Stimulated activated CD4-positive, alpha-beta T cell treated with anti-CD3 and anti-CD28 coated beads, Interleukin-4, amount 100 ng/mL, for 1 hour (primary cell): Measurements from ENCODE around the gene P4HA3.
A peak's percentile ranks its signal among the peaks of the same experiment; 100 is the strongest.
"Not testable (repeated sequence)": the region's sequence is repeated elsewhere in the genome, so short reads cannot be mapped to it uniquely, and the experiment has no call there.

ENCODE experiments used
- DNase-seq: peaks from one replicate; pipeline ENCODE4 v3.0.0-alpha.2; 2020

Gene P4HA3

DNA sequence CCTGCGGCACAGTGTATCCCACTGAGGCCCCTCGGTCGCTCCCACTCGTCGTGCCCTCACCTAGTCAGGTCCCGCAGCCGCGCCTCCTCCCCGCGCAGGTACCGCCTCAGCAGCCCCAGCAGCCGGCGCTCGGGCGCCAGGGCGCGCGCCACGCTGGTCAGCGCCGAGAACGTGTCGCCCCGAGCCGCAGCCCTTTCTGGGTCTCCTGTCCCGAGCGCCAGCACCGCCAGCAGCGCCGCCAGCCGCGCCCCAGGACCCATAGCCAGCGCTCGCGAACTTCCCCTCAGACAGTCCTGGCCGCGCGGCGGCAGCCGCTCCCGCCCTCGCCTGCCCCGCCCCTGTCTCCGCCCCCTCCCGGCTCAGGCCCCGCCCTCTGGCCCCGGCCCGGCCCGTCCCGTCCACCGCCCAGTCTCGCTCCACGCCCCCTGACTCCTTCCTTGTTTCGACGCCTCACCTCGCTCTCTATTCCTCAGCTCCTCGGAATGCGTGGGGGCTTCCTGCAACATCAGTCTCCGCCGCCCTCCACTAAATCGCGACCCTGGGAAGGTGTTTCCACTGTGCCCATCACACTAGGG lies at the start of gene P4HA3:
P4HA3 (minus strand) TSS at position 289 of the 575 bp plus-strand sequence; CDS start at position 260, 29 bp downstream.
- DNase-seq = peak; percentile 57

DNA sequence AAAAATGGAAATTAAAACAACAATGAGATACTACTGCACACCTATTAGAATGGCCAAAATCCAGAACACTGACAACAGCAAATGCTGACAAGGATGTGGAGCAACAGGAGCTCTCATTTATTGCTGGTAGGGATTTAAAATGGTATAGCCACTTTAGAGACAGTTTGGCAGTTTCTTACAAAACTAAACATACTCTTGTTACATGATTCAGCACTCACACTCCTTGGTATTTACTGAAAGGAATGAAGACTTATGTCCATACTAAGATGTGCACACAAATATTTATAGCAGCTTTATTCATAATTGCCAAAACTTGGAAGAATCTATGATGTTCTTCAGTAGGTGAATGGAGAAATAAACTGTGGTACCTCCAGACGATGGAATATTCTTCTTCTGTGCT lies 46.0 kb upstream of the P4HA3 start:
- no peak for DNase-seq

DNA sequence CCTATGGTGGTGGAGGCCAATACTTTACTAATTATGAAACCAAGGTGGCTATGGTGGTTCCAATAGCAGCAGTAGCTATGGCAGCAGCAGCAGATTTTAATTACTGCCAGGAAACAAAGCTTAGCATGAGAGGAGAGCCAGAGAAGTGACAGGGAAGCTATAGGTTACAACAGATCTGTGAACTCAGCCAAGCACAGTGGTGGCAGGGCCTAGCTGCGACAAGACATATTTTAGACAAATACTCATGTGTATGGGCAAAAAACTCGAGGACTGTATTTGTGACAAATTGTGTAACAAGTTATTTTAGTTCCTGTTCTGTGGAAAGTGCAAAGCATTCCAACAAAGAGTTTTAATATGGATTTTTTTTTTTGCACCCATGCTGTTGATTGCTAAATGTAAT lies 44.2 kb upstream of the P4HA3 start:
- DNase-seq = no peak

DNA sequence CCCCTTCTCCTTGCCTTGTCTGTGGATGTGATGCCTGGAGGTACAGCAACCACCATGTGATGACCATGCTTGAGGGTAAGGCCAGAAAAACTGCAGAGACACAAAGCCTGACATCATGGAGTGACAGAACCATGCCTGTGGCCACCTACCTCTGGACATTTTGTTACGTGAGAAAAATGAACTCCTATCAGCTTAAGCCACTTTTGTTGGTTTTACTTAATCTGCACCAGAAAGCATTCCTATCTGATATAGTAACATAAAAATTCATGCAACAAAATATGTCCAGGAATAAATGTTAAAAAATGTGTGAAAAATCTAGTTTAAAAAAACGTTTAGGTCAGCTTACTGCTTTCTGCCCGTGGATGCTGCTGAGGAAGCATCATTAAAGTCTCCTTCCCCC lies 42.6 kb upstream of the P4HA3 start:
- no peak for DNase-seq

DNA sequence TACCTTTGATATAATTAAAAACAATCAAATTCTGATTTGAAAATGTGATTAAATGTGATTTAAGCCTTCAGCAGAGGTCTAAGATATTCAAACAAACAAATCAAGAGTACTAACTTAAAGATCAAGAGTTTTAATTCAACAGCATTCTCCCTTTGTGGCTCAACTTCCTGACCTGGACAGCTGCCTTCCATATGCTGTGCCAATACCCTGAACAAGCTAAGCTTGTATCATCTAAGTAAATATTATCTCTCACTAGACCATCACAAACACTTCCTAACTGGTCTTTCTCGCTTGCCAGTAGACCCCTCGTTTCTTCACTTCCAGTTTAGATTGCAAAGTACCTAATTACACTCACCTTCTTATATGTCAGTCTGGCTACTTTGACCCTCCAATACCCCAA lies 35.9 kb upstream of the P4HA3 start:
- no peak for DNase-seq

DNA sequence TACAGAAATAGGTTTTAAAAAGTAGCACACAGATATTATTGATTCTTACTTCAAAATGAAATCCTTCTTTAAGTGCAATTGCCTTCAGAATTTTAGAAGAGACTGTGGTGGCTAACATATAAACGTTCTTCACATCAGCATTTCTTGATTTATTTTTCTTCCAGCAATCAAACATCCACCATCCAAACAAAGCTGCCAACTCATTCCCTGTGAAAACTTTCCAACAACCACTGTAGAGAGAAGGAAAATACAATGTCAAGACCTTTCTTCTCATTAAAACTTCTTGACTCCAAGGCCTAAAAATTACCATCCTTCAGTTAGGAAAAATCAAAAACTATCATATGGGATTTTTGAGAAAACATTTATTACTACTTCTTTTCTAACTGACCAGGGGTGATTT lies 34.0 kb upstream of the P4HA3 start:
- no peak for DNase-seq

DNA sequence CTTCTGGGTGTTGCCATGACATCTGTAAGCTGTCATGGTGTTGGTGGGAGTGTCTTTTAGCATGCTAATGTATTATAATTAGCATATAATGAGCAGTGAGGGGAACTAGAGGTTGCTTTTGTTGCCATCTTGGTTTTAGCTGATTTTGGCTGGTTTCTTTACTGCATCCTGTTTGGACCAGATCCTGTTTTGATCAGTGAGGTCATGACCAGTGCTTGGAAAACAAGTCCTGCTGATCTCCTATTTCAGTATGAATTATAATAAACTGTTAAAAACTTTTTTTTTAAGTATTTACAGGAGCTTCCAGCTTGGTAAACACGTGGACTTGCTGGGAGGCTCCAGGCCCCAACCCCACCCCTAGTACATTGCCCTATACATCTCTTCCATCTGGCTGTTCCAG lies 30.5 kb upstream of the P4HA3 start:
- no peak for DNase-seq

DNA sequence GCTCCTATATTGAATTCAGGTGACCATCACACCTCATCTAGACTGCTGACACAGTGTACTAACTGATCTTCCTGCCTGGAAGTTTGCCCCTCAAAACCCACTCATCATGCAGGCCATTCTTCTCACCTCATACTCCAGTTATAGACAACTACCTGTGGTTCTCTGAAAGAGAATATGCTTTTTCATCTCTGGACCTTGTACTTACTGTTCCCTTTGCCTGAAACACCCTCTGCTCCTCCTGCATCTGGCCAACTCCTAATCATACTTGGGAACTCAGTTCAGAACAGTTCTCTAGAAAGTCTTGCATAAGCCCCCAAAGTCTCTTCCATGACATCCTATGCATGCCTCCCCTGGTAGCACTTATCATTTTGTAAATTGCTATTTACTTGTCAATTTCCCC lies 28.2 kb upstream of the P4HA3 start:
- no peak for DNase-seq

DNA sequence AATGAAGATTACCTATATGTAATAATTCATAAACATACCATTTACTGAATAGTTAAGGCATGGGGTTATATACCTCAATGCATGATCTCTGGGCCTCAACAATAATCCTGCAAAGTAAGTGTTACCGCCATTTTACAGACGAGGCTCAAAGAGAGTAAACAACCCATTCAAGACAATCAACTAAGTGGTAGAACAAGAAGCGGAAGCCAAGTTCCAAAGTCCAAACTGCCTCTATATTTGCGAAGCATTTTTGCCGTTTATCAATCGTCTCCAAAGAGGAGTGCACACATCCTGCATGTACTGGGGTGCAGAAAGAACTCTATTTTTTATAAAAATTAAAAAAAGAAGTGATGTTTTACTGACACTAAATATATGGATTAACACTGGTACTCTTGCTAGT lies 27.5 kb upstream of the P4HA3 start:
- DNase-seq = no peak

DNA sequence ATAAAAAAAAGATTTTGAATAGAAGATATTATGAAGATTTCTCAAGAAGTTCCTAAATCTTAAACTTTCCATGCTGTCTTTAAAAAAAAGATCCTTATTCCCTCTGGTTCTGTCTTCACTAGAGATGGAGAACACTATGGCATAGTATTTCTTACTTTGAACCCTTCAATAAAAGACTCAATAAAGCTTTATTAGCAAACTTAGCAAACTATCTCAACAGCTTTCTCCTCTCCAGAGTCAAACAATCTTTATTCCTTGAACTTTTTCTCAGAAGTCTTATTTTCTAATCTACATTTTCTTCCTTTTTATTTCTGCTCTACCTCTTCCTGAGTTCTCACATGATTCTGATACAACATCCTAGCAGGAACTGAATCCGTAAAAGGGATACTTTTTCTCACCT lies 21.8 kb upstream of the P4HA3 start:
- no peak for DNase-seq

DNA sequence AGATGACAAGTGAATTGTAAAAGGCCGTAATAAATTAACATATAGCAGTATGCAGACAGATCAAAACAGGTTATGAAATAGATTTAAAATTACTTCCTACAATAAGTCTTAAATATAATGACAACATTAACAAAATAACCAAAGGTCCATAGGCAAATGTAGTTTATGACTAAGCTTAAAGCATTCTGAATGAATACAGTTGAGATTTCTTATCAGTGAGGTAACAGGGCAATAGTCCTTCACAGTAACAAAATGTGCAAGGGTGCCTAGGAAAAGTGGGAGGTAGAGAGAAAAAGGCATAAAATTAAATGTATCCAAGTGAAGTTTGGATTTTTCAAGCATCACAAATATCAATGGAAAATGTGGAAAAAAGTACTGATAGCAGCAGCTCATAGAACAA lies 20.9 kb upstream of the P4HA3 start:
- DNase-seq = no peak

DNA sequence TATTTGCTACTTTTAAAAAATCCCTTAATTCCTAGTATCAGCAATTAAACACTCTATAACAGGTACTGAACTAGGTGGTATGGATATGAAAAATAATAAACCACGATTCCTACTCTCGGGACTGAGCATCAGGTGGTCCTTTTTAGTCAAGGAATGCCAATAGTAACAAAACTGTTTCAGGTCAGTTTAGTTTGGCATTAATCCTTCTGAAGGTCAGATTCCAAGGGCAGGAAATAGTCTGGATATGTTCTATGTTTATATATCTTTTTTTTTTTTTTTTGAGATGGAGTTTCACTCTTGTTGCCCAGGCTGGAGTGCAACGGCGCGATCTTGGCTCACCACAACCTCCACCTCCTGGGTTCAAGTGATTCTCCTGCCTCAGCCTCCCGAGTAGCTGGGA lies 19.6 kb upstream of the P4HA3 start:
- not testable (repeated sequence) for DNase-seq

DNA sequence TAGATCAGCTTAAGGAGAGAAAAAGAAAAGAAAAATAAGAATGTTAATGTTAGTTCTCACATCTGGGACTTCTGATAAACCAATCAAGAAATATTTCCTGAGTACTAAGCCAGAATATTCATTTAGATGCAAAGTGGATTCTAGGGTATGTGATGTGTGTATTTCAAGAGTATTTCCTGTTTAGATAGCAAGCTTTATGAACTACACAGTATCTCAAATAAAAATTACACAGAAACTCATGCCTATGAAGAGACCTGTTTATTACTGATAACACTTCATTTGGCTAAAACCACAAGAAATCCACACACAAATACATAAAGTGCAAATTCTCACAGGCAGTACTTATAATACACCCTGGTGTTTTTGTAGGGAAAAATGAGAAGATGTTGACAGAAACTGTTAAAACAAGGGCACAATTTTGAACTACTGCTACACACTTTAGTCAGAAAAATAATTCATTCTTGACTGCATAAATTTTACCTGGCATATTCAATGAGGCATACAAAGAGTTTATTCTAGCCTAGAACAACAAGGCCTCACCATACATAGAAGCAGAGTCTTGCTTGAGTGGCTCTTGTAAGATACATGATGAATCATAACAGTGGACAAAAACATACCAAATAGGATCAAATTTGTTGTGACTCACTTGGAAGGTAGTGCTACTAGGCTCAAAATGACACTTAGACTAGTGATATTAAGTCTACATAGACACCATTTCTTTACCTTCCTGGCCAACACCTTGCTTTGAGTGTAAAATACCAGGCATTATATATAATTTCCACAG lies 18.8 kb upstream of the P4HA3 start:
- no peak for DNase-seq

DNA sequence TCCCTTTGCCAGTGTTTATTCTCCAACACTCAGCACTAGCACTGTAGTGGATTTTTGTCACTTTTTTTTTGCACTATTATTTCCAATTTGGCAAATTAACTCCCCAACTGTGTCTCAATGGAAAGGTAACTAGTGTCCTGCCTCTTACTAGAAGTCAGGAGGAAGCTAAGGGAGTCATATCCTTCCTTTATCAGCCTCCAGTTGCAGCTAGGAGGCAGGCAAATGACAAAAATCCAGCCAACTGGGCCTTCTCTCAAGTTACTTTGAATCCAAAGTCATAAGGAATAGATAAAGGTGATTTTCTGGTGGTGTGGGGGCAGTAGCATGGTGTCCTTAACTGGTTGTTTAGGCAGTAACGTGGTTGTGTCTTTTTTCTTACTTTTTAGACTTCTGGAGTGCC lies 15.6 kb upstream of the P4HA3 start:
- no peak for DNase-seq

DNA sequence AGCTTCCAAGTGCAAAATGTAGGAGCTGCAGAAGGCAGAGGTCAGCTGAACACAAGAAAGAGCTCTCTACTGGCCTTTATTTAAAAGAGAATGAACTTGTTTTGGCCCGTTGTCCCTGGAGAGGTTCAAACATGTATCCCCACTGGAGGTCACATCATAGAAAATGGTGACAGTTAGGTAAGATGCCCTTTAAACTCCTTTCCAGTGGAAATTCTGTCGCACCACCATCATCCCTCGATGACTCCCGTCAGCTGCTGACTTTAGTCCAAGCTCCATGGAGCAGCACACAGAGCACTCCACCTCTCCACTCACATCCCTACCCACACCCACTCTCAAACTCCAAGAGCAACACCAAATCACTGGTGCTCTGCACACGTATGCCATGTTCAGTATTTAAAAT lies 15.2 kb upstream of the P4HA3 start:
- no peak for DNase-seq

DNA sequence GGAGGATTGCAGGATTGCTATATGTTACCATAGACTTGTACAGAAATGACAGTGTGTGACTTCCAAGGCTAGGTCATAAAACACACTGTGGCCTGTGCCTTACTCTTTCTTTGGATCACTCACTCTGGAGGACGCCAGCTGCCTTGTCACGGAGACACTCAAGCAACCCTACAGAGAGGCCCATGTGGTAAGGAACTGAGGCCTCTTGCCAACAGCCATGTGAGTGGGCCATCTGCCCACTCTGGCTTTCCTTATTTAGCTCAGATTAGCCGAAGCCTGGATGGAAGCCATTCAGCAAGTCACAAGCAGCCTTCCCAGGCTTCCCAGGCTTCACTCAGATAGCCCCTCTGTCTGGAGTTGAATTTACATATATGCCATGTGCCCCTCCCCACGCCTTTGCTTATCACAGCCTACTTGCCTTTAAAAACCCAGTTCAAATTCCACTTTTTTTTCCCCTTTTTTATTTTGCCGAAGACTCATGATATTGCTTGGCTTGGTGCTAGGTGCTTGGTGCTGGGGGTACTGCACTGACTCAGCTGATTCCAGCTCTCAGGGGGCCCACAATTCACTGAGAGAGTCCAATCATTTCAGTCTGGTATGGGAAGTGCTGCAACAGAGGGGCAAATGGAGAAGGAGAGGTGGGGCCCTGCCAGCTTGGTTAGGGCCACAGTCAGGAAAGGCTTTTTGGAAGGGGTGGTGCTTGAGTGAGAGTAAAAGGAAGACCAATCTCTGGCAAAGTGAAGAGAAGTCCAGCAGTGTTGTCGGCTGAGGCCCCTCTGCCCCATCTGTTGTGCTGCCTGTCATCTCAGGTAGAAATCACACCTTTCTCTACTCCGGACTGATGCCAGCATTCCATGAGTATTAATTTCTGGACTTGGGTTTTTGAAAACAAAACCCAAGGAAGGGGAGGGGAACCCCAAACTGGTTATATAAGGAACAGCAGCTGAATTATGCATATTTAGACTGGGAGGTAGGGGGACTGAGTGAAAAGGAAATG lies 14.5 kb upstream of the P4HA3 start:
- no peak for DNase-seq

DNA sequence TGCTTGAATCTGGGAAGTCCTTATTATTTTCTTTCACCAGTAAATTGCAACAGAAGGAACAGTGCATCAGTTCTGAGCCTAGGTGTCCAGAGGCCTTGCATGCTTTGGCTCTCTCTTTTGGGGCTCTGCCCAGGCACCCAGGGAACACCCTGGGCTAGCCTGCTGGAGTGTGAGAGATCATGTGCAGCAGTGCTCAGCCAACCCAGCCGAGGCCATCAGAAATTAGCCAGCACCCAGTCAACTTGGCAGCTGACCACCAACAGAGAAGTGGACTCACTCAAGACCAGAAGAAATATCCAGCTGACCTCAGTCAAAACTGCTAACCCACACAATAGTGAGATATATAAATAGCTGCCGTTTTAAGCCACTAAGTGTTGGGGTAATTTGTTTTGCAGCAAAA lies 11.2 kb upstream of the P4HA3 start:
- DNase-seq = no peak

DNA sequence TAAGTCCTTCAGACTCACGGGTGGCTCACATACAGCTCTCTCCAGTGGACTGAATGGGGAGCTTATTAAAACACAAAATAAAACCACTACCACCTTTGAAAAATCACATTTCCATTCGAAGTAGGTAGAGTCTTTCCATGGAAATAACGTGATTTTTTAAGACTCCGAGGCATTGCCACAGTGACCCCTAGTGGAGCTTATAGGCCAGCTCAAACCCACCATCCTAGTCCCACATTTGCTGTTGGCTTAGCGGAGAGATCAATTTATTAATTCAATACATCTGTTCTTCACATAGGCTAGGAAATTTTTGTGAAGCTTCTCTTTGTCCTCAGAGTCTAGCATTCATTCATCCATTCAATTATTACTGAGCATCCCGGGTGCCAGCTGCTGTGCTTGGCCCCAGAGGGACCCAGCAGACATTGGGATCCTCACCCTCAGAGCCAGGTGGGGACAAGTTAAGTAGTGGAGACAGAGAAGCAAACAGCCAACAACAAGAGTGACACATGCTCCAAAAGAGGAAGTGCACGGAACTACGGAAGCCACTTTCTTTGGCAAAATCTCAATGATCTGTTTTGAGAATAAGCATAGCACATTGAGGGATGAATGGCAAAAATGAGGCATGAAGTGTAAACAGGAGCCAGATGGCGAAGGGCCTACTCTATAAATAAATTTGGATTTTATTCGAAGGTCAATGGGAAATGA lies 10.2 kb upstream of the P4HA3 start:
- peak; percentile 13 for DNase-seq

DNA sequence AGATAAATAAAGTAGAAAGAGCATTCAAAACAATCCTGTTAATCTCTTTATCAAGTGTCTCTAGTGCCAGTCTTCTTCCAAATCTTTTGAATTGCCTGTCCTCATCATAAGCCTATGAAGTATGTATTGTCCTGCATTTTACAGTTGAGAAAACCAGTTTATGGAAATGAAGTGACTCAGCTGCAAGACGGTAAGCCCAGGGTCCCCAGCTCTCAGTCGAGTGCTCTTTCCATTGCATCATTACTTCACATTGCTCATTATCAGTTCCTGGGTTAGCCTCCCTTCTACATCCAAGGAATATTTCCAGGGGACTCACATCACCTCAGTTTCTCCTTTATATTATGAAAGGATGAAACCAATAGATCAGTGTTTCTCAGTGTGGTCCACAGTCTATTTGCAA lies 9.1 kb upstream of the P4HA3 start:
- no peak for DNase-seq

DNA sequence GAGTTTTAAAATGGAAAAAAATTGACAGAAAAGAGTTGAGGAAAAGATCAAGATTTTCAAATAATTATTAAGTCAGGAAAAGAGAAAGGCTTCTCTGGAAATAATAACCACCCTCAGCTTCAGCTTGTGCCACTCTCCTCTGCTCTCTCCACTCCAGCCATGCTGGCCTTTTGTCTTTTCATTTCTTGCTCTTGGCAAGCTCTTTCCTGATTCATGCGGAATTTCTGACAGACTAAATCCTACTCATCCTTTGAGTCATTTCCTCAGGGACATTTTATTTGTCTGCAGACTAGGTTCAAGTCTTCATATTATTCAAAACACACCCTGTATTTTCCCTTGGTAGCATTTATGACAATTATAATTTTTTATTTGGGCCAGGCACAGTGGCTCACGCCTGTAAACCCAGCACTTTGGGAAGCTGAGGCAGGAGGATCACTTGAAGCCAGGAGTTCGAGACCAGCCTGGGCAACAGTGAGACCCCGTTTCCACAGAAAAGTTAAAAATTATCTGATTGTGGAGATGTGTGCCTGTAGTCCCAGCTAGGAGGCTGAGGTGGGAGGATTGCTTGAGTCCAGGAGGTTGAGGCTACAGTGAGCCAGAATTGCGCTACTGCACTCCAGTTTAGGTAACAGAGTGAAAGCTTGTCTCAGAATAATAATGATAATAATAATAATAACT lies 7.8 kb upstream of the P4HA3 start:
- no peak for DNase-seq

DNA sequence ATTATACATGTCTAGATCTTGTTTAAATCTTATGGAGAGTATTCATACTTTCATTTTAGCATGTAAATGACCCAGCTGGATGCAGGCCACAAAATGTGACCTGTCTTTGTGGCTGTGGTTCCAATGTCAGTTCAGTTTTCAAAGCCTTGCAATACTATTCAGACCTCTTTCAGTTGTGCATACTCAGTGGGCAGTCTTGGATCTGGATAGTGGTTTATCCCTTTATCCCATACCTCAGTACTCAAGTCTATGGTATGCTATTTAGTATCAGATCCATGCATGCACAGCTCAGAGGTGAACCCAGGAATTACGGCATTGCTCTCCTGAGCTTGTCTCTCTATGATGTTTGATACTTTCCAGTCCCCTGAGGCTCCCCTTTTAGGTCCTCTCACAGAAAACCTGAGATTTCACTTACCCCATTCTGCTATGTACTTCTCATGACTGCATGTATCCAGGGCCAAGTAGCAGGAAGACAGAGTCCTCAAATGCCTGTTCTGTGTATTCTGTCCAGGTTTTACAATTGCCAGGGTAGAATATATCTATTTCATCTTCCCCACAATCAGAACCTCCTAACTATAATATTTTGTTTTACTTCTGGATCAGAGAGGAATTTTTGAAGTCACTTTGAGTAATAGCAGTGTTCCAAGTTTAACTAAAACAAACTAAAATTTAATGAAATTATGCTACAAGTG lies 6.9 kb upstream of the P4HA3 start:
- no peak for DNase-seq
